OCI-LY3 (cell line): ENCODE results near the gene PIK3R3.

Experiments used
- H2AFZ ChIP-seq: fragments of 200-600, 300-600 bp; shearing (Covaris generic); 2 replicates; pipeline ENCODE4 v1.6.0; 2014; ENCODE audit warnings: antibody characterized with exemption, low read depth, low read length
- H3K27ac ChIP-seq: fragments of 200-600, 300-600 bp; sonication (generic); 2 replicates; pipeline ENCODE4 v1.5.1; 2014; ENCODE audit warnings: mild to moderate bottlenecking, low read length, moderate library complexity, mixed read lengths
- H3K27me3 ChIP-seq: fragments of 200-600, 300-600 bp; sonication (generic); 2 replicates; pipeline ENCODE4 v1.6.1; 2014; ENCODE audit warnings: low read depth, low read length, mixed read lengths
- H3K36me3 ChIP-seq: fragments of 200-600, 300-600 bp; sonication (generic); replicated peaks from 2 replicates; pipeline ENCODE3; 2014; ENCODE audit warnings: low read depth, low read length, mixed read lengths
- H3K4me1 ChIP-seq: fragments of 300-600, 200-600 bp; sonication (generic); 2 replicates; pipeline ENCODE4 v1.6.1; 2014; ENCODE audit warnings: low read length, mixed read lengths
- H3K4me2 ChIP-seq: fragments of 200-600, 300-600 bp; sonication (generic); 2 replicates; pipeline ENCODE4 v1.6.1; 2014; ENCODE audit warnings: low read length, mixed read lengths
- H3K4me3 ChIP-seq: fragments of 300-600, 200-600 bp; sonication (generic); 2 replicates; pipeline ENCODE4 v1.5.1; 2014; ENCODE audit warnings: antibody characterized with exemption, mild to moderate bottlenecking, low read length, moderate library complexity
- H3K79me2 ChIP-seq: fragments of 300-600, 200-600 bp; shearing (Covaris generic); 2 replicates; pipeline ENCODE4 v1.6.1; 2014; ENCODE audit warnings: mild to moderate bottlenecking, low read length, mixed read lengths
- H3K9ac ChIP-seq: fragments of 300-600, 200-600 bp; shearing (Covaris generic); 2 replicates; pipeline ENCODE4 v1.6.0; 2014; ENCODE audit warnings: mild to moderate bottlenecking, low read length, moderate library complexity
- H3K9me3 ChIP-seq: fragments of 200-600, 300-600 bp; shearing (Covaris generic); 2 replicates; pipeline ENCODE4 v1.6.1; 2014; ENCODE audit warnings: low read length, mixed read lengths; ENCODE audit not compliant: insufficient read depth
- H4K20me1 ChIP-seq: fragments of 200-600, 300-600 bp; sonication (generic); 2 replicates; pipeline ENCODE4 v1.6.1; 2016; ENCODE audit warnings: low read length, mixed read lengths; ENCODE audit not compliant: insufficient read depth
- EZH2phosphoT487 ChIP-seq: fragments of 200-600 bp; shearing (Covaris generic); IDR thresholded peaks from 2 replicates; pipeline ENCODE4 v1.6.1; 2018; ENCODE audit warnings: antibody characterized with exemption, mixed run types, low read depth
- TF ChIP-seq, protein P1 (sequence below): fragments of 200-600, 300-600 bp; sonication (generic); IDR thresholded peaks from 2 replicates; pipeline ENCODE4 v1.5.1; 2014; ENCODE audit warnings: antibody characterized with exemption, low read length, low read depth

Gene PIK3R3

DNA sequence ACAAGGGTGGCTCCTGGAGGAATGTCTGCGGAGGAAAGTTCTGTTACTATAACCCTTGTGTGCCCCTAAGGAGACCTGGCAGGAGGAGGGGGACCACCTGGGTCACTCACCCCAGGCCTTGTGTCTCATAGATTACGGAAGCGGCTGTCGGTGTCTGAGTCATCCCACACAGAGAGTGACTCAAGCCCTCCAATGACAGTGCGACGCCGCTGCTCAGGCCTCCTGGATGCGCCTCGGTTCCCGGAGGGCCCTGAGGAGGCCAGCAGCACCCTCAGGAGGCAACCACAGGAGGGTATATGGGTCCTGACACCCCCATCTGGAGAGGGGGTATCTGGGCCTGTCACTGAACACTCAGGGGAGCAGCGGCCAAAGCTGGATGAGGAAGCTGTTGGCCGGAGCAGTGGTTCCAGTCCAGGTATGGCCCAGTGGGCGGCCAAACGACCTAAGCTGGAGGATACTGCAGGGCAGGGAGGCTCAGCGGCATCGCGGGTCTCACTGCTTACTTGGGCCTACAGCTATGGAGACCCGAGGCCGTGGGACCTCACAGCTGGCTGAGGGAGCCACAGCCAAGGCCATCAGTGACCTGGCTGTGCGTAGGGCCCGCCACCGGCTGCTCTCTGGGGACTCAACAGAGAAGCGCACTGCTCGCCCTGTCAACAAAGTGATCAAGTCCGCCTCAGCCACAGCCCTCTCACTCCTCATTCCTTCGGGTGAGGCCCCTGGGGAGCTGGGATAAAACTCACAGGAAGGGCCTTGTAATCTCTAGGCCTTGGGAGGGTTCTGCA lies 101.4 kb downstream of the PIK3R3 start:
- Histone ChIP-seq H4K20me1 (no peaks in the 10 kb centered on the region), H3K9ac (no peak overlapping the region), H3K27ac (no peak overlapping the region), H2AFZ (no peak overlapping the region), H3K27me3 (no peaks in the 10 kb centered on the region), H3K36me3 (no peaks in the 10 kb centered on the region), H3K9me3 (no peaks in the 10 kb centered on the region), H3K4me1 (no peaks in the 10 kb centered on the region), H3K79me2 (no peaks in the 10 kb centered on the region), H3K4me3 (no peak overlapping the region), H3K4me2 (no peak overlapping the region)
- TF ChIP-seq, protein P1, sequence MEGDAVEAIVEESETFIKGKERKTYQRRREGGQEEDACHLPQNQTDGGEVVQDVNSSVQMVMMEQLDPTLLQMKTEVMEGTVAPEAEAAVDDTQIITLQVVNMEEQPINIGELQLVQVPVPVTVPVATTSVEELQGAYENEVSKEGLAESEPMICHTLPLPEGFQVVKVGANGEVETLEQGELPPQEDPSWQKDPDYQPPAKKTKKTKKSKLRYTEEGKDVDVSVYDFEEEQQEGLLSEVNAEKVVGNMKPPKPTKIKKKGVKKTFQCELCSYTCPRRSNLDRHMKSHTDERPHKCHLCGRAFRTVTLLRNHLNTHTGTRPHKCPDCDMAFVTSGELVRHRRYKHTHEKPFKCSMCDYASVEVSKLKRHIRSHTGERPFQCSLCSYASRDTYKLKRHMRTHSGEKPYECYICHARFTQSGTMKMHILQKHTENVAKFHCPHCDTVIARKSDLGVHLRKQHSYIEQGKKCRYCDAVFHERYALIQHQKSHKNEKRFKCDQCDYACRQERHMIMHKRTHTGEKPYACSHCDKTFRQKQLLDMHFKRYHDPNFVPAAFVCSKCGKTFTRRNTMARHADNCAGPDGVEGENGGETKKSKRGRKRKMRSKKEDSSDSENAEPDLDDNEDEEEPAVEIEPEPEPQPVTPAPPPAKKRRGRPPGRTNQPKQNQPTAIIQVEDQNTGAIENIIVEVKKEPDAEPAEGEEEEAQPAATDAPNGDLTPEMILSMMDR, result no peak
- TF ChIP-seq EZH2phosphoT487, result no peak

DNA sequence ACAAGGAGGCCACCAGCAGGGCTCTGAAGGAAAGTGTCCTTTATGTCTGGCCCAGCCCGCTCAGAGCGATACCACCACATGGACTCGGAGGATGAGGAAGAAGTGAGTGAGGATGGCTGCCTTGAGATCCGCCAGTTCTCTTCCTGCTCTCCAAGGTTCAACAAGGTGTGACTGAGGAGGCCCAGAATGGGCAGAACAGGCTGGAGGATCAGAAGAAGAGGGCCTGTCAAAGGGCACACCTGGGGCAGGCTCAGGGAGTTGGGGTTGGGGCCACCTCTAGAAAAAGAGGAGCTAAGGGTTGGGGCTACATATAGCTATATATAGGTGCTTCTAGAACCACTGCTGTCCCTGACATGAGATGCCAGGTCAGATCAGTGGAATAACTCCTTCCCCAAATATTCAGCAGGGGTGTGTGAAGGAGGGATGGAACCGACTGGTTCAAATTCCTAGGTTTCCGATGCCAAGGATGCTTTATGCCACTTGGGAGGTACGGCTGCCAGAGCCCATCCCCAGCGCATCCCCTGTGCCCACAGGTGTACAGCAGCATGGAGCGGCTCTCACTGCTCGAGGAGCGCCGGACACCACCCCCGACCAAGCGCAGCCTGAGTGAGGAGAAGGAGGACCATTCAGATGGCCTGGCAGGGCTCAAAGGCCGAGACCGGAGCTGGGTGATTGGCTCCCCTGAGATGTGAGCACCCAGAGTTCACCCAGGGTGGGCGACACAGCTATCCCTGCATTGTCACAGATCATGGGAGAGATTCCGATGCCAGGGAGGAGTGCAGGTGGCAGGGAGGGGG lies 102.2 kb downstream of the PIK3R3 start:
- Histone ChIP-seq H3K79me2 (no peaks in the 10 kb centered on the region), H4K20me1 (no peaks in the 10 kb centered on the region), H2AFZ (no peak overlapping the region), H3K4me2 (no peak overlapping the region), H3K4me1 (no peaks in the 10 kb centered on the region), H3K4me3 (no peak overlapping the region), H3K27me3 (no peaks in the 10 kb centered on the region), H3K27ac (no peak overlapping the region), H3K9me3 (no peaks in the 10 kb centered on the region), H3K36me3 (no peaks in the 10 kb centered on the region), H3K9ac (no peak overlapping the region)
- TF ChIP-seq, protein P1, result no peak
- TF ChIP-seq EZH2phosphoT487, result no peak

DNA sequence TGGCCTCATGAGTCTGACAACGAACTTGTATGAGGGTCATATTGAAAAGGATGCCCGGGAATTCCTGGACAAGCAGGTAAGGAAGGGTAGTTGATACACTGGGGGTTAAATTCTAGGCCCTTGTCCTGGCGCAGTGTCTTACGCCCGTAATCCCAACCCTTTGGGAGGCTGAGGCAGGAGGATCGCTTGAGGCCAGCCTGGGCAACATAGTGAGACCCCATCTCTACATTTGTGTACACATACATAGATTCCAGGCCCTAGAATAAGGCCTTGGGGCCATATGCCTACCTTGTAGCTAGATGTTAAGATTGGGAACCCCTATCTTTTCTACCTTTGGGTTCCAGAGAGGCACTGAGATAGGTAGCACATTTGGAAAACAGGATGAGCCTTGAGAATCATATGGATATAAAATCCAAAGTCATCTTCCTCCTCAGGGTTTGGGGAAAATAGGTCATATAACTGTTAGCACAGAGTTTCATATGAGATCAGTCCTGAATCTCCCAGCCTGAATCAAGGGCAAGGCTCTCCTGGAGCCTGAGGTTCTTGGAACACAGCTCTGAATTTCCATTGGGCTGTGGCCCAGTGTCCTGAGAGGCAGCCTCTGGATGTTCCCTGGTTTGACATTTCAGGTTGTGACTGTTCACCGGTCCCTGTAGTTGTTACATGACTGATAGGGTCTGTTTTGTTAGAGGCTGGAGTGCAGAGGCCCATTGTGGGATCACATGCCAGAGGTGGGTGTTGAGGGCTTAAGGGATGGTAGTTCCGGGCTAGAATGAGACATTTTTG lies 104.4 kb downstream of the PIK3R3 start:
- no peaks in the 10 kb centered on the region for H3K4me1 ChIP-seq
- peaks cover 6% of the 10 kb centered on the region for H3K36me3 ChIP-seq
- H3K27ac ChIP-seq, result no peak overlapping the region
- no peak overlapping the region for H3K9ac ChIP-seq
- H3K9me3 ChIP-seq, result no peaks in the 10 kb centered on the region
- H2AFZ ChIP-seq, result no peak overlapping the region
- H3K79me2 ChIP-seq, result no peaks in the 10 kb centered on the region
- no peaks in the 10 kb centered on the region for H4K20me1 ChIP-seq
- TF ChIP-seq, protein P1, result no peak
- no peak for TF ChIP-seq EZH2phosphoT487
- H3K4me3 ChIP-seq, result no peak overlapping the region
- H3K27me3 ChIP-seq, result no peaks in the 10 kb centered on the region
- H3K4me2 ChIP-seq, result no peak overlapping the region

DNA sequence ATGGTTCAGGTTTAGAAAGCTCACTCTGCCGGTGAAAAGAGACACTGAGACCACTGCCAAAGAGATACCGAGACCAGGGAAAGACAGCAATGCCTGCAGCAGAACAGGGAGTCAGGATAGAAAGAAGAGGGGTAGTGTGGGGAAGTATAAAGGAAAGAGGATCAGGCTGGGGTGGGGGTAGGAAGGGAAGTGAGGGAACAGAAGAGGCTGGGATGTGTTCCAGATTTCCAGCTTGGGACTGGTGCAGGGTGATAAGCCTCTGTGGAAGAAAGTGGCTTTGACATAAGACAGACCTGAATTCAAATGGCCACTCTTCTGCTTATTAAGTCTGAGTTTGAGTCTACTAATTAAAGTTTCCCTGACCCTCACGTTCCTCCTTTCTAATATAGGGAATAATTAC lies 105.9 kb downstream of the PIK3R3 start:
- H3K27ac ChIP-seq, result no peak overlapping the region
- no peaks in the 10 kb centered on the region for H4K20me1 ChIP-seq
- H3K27me3 ChIP-seq, result no peaks in the 10 kb centered on the region
- H3K9ac ChIP-seq, result no peak overlapping the region
- TF ChIP-seq, protein P1, result no peak
- no peak for TF ChIP-seq EZH2phosphoT487
- H3K4me1 ChIP-seq, result no peaks in the 10 kb centered on the region
- H3K36me3 ChIP-seq, result peaks cover 6% of the 10 kb centered on the region
- no peak overlapping the region for H2AFZ ChIP-seq
- H3K4me2 ChIP-seq, result no peak overlapping the region
- H3K4me3 ChIP-seq, result no peak overlapping the region
- H3K79me2 ChIP-seq, result no peaks in the 10 kb centered on the region
- no peaks in the 10 kb centered on the region for H3K9me3 ChIP-seq
